Dermis microvascular lymphatic vessel endothelial cell (primary cell): Measurements from ENCODE around the gene IKZF3. TPM values are rescaled to one million over a fixed set of nuclear protein-coding genes. Genes with fewer than 3 reads are reported as not detected.
"Not testable (repeated sequence)": the region's sequence is repeated elsewhere in the genome, so short reads cannot be mapped to it uniquely, and the experiment has no call there.

Experiments used
- DNase-seq, 2 donors: peaks; one replicate each; pipeline versions ENCODE4 v3.0.0 to v3.0.0-alpha.2; 2010; ENCODE audit warnings: low read depth in 2 of 2
- total RNA-seq: library from RNA; depleted of rRNA; stranded (reverse); fragments of >200 nt; gene quantifications from 2 replicates; pipeline ENCODE4 v1.2.1, GENCODE V29; 2014

Gene IKZF3
- total RNA-seq, 1 donor from 2014 or later, result not detected

DNA sequence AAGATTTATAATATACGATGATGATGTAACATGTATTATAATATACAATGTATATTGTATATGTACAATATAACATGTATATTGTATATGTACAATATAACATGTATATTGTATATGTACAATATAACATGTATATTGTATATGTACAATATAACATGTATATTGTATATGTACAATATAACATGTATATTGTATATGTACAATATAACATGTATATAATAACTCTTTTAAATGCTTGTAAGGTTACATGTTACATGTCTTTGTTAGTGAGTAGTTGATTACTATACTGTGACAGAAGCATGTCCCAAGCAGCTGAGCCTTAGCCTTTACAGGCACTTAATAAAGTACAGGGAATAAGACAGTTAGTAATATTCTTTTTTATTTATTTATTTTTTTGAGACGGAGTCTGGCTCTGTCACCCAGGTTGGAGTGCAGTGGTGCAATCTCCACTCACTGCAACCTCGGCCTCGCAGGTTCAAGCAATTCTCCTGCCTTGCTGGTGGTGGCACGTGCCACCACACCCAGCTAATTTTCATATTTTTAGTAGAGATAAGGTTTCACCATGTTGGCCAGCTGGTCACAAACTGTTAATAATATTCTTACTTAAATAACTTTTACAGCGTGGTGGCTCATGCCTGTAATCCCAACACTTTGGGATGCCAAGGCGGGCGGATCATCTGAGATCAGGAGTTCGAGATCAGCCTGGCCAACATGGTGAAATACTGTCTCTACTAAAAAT is 8.0 kb downstream of the IKZF3 start:
- not testable (repeated sequence) for DNase-seq

DNA sequence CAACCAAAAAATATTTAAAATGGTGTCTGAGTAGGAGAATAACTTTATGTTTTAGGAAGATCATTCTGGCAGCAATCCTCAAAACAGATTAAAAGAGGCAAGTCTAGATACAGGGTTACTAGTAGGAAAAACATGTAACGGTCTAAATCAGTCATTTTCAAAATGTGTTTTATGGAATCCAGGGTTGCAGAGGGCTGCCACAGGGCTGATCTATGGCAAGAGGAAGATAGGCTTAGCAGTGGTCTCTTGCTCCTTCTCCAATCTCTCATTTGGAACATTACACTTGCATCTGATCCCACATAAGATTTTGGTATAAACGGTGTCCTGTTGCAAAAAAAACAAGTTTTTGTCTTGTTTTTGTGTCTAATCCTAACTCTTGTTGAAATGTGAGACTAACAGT is 9.2 kb downstream of the IKZF3 start:
- no peak for DNase-seq

DNA sequence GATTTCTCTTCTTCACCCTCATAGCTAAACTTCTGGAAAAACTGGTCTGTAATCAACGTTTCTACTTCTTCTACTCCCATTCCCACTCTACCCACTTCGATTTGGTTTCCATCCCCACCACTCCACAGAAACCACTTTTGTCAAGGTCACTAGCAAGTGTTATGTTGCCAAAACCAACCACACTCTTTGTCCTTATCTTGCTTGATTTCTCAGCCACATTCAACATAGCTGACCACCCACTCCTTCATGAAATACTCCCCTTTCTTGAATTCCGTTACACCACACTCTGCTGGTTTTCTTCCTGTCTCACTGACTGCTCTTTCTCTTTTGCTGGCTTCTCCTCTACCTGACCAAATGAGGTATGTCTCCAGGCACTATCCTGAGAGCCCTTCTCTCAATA is 11.9 kb downstream of the IKZF3 start:
- DNase-seq, result no peak

DNA sequence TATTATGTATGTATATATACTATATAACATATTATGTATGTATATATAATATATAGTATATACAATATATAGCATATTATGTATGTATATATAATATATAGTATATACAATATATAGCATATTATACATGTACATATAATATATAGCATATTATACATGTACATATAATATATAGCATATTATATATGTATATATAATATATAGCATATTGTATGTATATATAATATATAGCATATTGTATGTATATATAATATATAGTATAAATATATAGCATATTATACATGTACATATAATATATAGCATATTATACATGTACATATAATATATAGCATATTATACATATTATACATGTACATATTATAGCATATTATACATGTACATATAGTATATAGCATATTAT is 13.9 kb downstream of the IKZF3 start:
- DNase-seq, result not testable (repeated sequence)

DNA sequence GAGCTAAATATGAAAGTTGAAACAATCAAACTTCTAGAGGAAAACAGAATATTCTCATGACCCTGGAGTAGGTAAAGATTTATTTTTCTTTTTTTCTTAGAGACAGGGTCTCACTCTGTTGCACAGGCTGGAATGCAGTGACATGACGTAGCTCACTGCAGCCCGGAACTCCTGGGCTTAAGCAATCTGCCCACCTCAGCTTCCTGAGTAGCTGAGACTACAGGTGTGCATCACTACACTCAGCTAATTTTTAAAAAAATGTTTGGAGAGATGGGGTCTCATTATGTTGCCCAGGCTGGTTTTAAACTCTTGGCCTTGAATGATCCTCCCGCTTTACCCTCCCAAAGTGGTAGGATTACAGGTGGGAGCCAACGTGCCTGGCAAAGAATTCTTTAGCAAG is 15.5 kb downstream of the IKZF3 start:
- DNase-seq, result no peak

DNA sequence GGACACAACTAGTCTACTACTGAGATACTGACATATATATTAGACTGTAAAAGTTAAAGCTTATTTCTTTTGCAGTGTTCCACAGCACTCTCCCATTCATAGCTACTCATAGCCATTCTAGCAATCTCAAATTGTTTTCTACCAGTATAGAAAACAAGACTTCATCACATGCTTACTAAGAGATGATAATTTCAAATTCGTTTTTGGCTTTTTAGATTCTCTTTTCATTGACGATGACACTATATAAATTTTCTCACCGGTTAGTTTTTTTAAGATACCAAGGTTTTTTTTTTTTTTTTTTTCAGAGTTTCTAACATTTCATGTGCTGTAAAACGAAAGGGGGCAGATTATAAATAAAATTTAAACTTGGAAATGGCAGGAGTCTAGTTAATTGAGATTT is 17.9 kb downstream of the IKZF3 start:
- DNase-seq, result no peak

DNA sequence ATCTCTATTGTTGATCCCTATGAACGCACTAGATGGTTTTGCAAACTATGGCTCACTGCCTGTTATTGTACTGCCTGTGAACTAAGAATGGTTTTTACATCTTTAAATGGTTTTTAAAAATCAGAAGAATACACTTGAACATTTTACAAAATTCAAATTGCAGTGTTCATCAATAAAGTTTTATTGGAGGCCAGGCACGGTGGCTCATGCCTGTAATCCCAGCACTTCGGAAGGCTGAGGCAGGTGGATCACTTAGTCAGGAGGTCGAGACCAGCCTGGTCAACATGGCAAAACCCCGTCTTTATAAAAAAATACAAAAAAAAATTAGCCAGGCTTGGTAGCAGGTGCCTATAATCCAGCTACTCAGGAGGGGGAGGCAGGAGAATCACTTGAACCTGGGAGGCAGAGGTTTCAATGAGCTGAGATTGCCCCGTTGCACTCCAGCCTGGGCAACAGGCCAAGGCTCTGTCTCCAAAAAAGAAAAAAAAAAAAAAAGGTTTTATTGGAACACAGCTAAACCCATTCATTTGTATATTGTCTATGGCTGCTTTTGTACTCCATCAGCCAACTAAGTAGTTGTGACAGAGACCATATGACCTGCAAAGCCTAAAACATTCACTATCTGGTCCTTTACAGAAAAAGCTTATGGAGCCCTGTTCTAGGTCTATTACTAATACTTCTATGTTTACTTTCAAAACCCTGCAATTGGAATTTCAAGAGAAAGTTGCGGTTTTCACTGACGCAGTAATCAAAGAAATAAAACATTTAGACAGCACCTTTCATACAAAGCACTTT is 18.9 kb downstream of the IKZF3 start:
- DNase-seq, result no peak

DNA sequence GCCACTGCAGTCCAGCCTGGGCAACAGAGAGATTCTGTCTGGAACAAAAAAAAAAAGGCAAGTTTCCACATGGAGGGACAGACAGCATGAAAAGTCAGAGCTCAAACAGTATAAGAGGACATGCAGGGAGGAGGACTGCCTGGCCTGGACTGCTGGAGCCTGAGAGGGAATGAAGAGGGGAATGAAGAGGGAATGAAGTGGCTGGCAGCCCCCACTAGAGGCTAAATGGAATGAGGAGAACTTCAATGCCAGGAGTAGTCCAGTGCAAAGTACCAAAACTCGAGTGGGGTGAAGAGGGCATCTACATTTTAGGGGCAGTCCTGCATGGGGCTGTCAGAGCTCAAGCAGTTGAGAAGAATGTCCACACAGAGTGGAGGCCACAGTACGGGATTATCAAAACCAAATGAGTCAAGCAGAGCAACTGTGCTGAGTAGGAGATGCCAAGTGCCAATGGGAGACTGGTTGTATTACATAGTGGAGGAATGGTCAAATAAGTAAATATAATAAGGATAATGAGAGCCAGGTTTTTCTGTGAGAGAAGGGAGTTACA is 22.9 kb downstream of the IKZF3 start:
- DNase-seq, result no peak

DNA sequence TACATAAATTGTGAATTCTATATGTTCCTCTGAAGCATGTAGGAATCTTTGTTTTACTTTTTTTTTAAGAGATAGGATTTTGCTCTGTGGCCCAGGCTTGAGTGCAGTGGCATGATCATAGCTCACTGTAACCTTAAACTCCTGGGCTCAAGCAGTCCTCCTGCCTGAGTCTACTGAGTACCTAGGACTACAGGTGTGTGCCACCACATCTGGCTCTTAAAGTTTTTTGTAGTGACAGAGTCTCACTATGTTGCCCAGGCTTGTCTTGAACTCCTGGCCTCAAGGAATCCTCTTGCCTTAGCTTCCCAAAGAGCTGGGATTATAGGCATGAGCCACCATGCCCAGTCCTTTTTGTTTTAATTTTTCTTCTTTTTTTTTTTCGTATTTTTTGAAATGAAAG is 25.3 kb downstream of the IKZF3 start:
- no peak for DNase-seq

DNA sequence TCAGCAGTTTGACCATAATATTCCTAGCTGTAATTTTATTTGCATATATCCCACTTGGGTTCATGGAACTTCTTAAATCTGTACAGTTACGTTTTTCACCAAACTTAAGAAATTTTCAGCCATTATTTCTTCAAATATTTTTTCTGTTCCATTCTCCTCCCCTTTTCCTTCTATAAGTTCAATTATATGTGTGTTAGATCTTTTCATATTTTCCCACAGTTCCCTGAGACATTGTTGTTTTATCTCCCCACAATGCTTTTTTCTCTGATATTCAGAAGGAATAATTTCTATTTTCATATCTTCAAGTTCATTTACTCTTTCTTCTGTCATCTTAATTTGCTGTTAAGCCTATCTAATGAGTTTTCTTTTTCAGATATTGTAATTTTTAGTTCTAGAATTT is 26.1 kb downstream of the IKZF3 start:
- DNase-seq, result no peak

DNA sequence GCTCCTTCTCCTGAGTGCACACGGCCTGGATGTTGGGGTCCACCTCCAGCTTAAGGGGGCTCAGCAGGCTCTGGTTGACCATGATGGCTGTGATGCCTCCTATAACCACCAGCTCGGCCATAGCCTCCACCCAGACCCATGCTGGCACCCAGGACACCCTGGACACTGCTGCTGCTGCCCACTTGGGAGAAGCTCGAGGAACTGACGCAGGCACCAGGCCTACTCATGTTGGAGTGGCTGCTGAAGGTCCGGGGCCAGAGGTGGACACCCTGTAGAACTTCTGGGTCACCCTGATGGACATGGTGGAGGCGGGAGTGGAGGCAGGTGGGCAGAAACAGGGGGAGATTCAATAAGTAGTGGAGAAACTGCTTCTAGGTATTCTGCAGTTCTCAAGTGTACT is 28.0 kb downstream of the IKZF3 start:
- no peak for DNase-seq

DNA sequence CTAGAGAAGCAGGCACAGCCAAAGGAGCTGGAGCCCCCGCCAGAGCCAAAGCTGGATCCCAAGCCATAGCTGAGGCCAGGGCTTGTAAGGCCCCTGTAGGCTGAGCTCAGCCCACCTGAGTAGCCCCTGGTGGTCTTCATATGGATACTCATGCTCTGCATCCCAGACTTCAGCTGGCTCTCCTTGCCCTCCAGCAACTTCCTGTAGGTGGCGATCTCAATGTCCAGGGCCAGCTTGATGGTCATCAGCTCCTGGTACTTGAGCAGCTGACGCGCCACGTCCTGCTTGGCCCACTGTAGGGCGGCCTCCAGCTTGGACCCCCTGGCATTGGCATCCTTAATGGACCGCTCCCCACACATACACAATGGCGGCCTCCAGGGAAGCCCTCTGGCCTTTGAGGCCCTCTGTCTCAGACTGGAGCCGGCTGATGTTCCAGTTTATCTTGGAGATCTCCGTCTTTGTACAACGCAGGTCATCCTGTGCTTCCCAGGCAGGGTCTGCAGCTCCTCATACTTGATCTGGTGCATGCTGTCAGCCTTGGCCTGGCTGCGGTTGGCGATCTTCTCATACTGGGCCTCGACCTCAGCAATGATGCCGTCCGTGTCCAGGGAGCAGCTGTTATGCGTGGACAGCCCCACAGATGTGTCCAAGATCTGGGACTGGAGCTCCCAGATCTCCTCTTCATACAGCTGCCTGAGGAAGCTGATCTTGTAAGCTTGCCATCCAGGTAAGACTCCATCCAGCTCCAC is 28.9 kb downstream of the IKZF3 start:
- DNase-seq, result no peak

DNA sequence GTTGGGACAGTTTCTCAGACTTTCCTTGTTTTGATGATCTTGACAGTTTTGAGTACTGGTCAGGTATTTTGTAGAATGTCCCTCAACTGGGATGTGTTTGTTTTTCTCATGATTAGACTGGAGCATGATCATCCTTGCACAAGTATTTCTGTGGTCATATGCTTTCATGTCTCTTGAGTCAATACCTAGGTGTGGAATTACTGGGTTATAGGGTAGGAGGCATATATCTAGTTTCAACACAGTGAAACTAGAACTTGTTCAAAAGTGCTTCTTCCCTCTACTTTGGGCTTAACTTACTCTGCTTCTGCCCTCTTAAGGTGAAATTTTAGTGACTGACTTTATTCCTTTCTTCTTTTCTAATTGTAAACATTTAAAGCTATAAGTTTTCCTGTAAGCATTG is 30.1 kb downstream of the IKZF3 start:
- no peak for DNase-seq

DNA sequence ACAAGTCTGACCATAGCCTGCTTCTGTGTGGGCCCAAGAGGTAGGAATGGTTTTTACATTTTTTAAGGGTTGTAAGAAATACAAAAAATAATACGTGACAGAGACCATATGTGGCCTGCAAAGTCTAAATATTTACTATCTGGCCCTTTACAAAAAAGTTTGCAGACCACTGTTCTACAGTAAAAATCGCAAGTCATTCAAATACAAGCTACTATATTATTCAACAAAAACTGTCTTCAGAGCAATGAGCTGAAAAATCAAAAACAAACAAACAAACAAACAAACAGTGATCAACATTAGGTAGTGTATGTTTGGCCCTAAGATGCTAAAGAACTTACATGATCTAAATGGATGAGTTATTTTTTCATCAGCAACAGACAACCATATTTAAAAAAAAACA is 32.5 kb downstream of the IKZF3 start:
- DNase-seq, result no peak

DNA sequence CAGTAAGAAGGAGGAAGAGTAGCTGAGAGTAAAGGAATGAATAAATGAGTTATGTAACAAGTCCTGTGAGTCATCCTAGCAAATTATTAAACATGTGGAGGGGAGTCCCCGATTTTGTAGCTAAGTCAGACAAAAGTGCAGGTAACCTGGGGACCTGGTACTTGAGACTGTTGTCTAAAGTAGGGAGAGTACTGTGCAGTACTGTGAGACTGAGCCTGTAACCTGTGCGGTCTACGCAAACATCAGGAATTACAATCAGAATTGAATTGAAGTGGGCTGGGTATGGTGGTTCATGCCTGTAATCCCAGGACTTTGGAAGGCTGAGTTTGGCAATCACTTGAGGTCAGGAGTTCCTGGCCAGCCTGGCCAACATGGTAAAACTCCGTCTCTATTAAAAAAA is 35.7 kb downstream of the IKZF3 start:
- no peak for DNase-seq

DNA sequence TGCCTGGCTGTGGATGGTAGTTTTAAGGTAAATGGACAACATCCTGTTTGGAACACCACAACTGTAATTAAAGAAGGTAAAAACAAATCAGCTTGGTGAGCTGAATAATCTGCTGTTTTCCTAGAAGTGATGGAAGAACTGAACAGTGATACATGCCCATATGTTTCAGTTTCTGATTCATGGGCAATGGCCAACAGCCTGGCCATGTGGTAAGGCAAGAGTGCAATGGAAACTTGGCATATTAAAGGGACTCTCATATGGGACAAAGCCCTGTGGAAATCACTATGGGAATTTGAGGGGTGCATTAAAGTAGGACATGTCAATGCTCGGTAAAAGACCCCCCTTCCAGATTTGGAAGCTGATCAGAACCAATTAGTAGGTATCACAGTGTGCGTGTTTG is 37.8 kb downstream of the IKZF3 start:
- DNase-seq, result no peak

DNA sequence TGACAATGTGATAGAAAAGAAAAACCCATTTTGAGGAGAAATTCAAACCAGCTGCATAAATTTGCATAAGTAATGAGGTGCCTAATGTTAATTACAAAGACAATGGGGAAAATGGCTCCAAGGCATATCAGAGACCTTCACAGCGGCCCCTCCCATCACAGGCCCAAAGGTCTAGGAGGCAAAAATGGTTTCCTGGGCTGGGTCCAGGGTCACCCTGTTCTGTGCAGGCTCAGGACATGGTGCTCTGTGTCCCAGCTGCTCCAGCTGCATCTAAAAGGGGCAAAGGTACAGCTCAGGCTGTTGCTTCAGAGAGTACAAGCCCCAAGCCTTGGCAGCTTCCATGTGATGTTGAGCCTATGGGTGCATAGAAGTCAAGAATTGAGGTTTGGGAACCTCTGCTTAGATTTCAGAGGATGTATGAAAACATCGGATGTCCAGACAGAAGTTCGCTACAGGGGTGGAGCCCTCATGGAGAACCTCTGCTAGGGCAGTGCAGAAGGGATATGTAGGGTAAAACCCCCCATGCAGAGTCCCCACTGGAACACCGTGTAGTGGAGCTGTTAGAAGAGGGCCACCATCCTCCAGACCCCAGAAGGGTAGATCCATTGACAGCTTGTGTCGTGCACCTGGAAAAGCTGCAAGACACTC is 40.6 kb downstream of the IKZF3 start:
- DNase-seq, result no peak

DNA sequence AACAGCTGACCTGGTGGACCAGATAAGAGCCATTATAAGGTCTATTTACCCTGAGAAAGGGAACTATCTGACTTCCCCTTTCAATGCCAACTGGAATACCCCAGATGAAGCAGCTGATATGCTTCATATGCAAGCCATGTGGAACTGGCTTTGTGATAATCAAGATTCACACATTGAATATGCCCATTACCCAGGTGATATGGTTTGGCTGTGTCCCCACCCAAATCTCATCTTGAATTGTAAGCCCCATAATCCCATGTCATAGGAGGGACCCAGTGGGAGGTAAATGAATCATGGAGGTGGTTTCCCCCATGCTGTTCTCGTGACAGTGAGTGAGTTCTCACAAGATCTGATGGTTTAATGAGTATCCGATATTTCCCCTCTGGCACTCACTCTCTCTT is 42.1 kb downstream of the IKZF3 start:
- no peak for DNase-seq

DNA sequence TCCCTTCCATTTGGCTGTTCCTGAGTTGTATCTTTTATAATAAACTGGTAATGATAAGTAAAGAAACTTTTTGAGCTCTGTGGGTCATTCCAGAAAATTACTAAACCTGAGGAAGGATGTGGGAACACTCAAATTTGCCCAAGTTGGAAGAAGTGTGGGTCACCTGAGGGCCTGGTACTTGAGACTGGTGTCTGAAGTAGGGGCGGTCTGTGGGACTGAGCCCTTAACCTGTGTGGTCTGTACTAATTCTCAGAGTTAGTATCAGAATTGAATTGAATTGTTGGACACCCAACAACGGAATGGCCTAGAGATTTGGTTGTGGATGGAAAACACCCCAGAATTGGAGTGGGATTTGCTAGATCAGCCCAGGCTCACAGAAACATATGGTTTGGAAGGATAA is 43.1 kb downstream of the IKZF3 start:
- no peak for DNase-seq

DNA sequence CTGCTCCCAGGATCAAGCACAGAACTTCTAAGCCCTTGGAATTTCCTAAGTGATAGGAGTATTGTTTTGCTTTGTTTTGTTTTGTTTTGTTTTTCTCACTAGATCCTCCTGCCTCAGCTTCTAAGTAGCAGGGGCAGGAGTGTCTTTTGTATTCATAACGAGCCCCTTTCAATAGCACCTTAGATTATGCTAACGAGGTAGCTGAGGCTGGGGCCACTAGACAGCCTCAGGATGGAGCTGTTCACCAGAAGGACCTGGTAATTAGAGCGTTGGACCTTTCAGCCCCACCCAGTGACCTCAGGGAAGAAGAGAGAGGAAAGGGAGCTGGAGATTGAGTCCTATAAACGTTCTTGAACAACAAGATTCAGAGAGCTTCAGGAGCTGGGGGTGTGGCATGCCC is 43.6 kb downstream of the IKZF3 start:
- no peak for DNase-seq

DNA sequence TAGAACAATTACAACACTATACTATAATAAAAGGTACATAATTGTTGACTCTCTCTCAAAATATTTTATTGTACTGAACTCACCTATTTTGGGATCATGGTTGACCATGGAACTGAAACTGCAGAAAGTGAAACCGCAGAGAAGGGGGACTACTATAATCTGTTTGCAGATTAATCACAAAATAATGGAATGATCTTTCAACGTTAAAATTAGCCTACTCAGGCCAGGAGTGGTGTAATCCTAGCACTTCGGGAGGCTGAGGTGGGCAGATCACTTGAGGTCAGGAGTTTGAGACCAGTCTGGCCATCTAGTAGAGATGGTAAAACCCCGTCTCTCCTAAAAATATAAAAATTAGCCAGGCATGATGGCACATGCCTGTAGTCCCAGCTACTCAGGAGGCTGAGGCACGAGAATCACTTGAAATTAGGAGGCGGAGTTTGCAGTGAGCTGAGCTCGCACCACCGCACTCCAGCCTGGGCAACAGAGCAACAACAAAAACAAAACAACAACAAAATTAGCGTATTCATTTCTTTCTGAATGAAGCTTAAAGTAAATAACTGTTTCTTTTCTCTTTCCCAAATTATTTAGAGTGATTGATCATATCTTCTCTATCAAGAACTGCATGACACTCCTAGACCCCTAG is 45.6 kb downstream of the IKZF3 start:
- DNase-seq, result no peak
